ENCODE data around the gene ATP8B4.

DNA sequence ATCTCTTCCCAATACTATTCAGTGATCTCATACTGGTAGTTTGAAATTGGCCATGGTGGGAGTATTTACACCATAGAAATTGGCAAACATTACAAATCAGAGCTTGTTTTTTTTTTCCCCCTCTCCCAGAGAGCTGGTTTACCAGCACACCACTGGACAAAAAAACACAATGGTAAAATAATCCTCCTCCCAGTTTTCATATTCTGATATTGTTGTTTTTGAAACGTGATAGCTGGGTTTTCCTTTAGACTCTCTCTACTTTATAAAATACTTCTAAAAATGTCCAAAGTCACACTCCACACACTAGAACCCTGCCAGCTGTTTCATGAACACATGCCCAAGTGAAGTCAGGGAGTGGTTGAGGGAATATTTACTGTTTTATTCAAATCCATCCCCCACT, 310.7 kb downstream of the ATP8B4 start:
- TF ChIP-seq, protein P1, sequence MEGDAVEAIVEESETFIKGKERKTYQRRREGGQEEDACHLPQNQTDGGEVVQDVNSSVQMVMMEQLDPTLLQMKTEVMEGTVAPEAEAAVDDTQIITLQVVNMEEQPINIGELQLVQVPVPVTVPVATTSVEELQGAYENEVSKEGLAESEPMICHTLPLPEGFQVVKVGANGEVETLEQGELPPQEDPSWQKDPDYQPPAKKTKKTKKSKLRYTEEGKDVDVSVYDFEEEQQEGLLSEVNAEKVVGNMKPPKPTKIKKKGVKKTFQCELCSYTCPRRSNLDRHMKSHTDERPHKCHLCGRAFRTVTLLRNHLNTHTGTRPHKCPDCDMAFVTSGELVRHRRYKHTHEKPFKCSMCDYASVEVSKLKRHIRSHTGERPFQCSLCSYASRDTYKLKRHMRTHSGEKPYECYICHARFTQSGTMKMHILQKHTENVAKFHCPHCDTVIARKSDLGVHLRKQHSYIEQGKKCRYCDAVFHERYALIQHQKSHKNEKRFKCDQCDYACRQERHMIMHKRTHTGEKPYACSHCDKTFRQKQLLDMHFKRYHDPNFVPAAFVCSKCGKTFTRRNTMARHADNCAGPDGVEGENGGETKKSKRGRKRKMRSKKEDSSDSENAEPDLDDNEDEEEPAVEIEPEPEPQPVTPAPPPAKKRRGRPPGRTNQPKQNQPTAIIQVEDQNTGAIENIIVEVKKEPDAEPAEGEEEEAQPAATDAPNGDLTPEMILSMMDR (conservative IDR thresholded peaks at IDR 0.05): no peak
- no peak for TF ChIP-seq EZH2 (IDR thresholded peaks at IDR 0.05; ENCODE audit: low read depth)
